Measurements from ENCODE around the gene CRIP2. TPM values are rescaled to one million over a fixed set of nuclear protein-coding genes. Genes with fewer than 3 reads are reported as not detected.

Gene CRIP2
- total RNA-seq, 3 donors from 2014 or later: 46.2 to 146 (median 92.1) TPM

- Histone ChIP-seq H3K9me3 (no peaks in the 10 kb centered on the region), H3K27ac (peak overlapping the region; percentile 99 to 100), H3K36me3 (no peaks in the 10 kb centered on the region), H3K4me1 (peaks cover 37 to 57% of the 10 kb centered on the region in 2 donors), H3K27me3 (no peaks in the 10 kb centered on the region), H3K4me3 (peak overlapping the region in 1 of 3 donors; percentile 67)
- intact Hi-C loops (cut with DNase I; ENCODE audit: low total_unique reads): no loop called here
- DNase-seq (ENCODE audit: low spot score in 2 of 2): no peak
- TF ChIP-seq POLR2AphosphoS5 (IDR thresholded peaks at IDR 0.05) (no peak), POLR2A (IDR thresholded peaks at IDR 0.05) (no peak), CTCF (IDR thresholded peaks at IDR 0.05) (no peak)
Measured at GRCh38 chr14:105480199-105480746, 5.7 kb downstream of the CRIP2 start.

- Histone ChIP-seq H3K4me1 (peaks cover 37 to 54% of the 10 kb centered on the region in 2 donors), H3K27me3 (no peaks in the 10 kb centered on the region), H3K9me3 (no peaks in the 10 kb centered on the region), H3K27ac (peak overlapping the region; percentile 99 to 100), H3K4me3 (peak overlapping the region; percentile 41 to 67 (median 41)), H3K36me3 (no peaks in the 10 kb centered on the region)
- no peak for TF ChIP-seq POLR2A (IDR thresholded peaks at IDR 0.05)
- peak; percentile 72 to 82 (median 78) for TF ChIP-seq POLR2AphosphoS5 (IDR thresholded peaks at IDR 0.05)
- peak; percentile 99 to 100 (median 99) for TF ChIP-seq CTCF (IDR thresholded peaks at IDR 0.05)
- intact Hi-C loops (cut with DNase I; ENCODE audit: low total_unique reads): no loop called here
- DNase-seq (ENCODE audit: low spot score in 2 of 2): peak; percentile 85 to 93
Measured at GRCh38 chr14:105480807-105481801, 6.5 kb downstream of the CRIP2 start.

DNA sequence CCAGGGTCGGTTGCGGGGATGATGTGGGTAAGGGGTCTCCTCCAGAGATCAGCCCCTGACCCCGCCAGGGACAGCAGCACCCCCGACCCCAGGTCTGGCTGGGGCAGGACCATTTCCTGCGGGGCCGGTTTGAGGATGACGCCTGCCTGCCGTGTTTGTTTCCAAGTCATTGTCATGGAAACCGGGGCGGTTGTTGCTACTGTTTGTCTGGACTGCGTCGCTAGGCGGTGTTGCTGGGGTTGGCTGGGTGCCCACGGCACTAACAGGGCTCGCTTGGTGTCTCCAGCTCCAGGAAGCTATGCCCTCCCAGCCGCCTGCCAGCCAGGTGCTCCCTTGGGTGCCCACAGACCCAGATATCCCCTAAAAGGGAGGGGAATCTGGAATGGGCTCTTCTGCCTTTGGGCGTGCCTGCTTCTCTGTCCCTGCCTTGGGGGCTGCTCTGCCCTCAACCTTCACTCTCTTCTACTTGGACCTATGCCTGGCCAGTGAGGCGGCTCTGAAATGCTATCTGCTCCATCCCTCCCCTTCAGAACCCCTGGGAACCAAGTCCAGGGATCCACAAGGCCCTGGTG is 7.4 kb downstream of the CRIP2 start:
- H3K27me3 ChIP-seq: no peaks in the 10 kb centered on the region
- peak overlapping the region; percentile 99 to 100 for H3K27ac ChIP-seq
- H3K4me1 ChIP-seq: peaks cover 37 to 46% of the 10 kb centered on the region in 2 donors
- H3K9me3 ChIP-seq: no peaks in the 10 kb centered on the region
- H3K4me3 ChIP-seq: peak overlapping the region; percentile 41 to 67 (median 41)
- TF ChIP-seq POLR2AphosphoS5 (IDR thresholded peaks at IDR 0.05) (peak; percentile 81 to 94 (median 89)), CTCF (IDR thresholded peaks at IDR 0.05) (peak in 1 of 3 donors; percentile 23), POLR2A (IDR thresholded peaks at IDR 0.05) (no peak)
- no peaks in the 10 kb centered on the region for H3K36me3 ChIP-seq
- intact Hi-C loops (cut with DNase I; ENCODE audit: low total_unique reads): no loop called here
- peak; percentile 97 to 98 for DNase-seq (ENCODE audit: low spot score in 2 of 2)

GRCh38 chr14:105482486-105483110 is 8.0 kb downstream of the CRIP2 start:
- no peak for DNase-seq (ENCODE audit: low spot score in 2 of 2)
- Histone ChIP-seq H3K4me1 (peaks cover 37 to 42% of the 10 kb centered on the region in 2 donors), H3K27me3 (no peaks in the 10 kb centered on the region), H3K4me3 (peak overlapping the region in 1 of 3 donors; percentile 67), H3K36me3 (no peaks in the 10 kb centered on the region), H3K27ac (peak overlapping the region; percentile 99 to 100), H3K9me3 (no peaks in the 10 kb centered on the region)
- TF ChIP-seq POLR2A (IDR thresholded peaks at IDR 0.05) (no peak), CTCF (IDR thresholded peaks at IDR 0.05) (no peak), POLR2AphosphoS5 (IDR thresholded peaks at IDR 0.05) (no peak)
- intact Hi-C loops (cut with DNase I; ENCODE audit: low total_unique reads): no loop called here
